ENCODE data around the gene CHST15.

CHST15 gene

DNA sequence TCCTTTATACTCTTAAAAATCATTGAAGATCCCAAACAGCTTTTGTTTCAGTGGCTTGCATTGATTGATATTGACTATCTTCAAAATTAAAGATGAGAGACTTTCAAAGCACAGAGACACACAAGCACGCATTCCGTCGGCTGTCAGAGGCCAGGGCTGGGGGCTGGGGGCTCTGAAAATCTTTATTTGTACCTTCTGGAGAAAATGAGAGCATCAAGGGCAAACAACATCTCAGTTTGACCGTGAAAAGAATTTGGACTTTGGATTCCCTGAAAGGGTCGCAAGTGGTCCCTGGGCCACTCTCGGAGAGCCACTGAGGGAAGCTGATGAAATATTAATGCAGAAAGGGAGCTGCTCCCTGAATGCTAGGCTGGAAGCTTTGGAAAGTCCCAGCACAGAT is 96.4 kb downstream of the CHST15 start:
- TF ChIP-seq, protein P1, sequence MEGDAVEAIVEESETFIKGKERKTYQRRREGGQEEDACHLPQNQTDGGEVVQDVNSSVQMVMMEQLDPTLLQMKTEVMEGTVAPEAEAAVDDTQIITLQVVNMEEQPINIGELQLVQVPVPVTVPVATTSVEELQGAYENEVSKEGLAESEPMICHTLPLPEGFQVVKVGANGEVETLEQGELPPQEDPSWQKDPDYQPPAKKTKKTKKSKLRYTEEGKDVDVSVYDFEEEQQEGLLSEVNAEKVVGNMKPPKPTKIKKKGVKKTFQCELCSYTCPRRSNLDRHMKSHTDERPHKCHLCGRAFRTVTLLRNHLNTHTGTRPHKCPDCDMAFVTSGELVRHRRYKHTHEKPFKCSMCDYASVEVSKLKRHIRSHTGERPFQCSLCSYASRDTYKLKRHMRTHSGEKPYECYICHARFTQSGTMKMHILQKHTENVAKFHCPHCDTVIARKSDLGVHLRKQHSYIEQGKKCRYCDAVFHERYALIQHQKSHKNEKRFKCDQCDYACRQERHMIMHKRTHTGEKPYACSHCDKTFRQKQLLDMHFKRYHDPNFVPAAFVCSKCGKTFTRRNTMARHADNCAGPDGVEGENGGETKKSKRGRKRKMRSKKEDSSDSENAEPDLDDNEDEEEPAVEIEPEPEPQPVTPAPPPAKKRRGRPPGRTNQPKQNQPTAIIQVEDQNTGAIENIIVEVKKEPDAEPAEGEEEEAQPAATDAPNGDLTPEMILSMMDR (IDR thresholded peaks at IDR 0.05; ENCODE audit: borderline replicate concordance, insufficient read depth, low read depth, low read length): no peak
- H3K4me3 ChIP-seq (ENCODE audit: low read depth, low read length): no peak overlapping the region

DNA sequence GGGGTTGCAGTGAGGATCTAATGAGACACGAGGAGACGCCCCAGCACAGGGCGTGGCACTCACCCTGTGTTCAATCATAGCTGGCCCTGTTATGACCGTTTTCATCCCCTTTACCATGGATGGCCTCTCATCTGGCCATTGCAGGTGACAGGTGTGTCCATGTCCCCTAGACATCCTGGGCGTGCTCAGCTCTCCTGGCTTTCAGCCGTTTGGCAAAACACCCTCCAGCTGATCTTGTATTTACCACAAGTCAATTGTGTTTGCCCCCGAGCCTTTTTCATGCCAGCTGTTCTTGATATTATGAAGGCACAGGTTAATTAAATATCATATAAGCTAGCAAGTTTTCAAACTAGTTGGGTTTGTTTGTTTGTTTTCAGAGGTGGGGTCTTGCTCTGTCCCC is 97.1 kb downstream of the CHST15 start:
- no peak overlapping the region for H3K4me3 ChIP-seq (ENCODE audit: low read depth, low read length)
- TF ChIP-seq, protein P1 (IDR thresholded peaks at IDR 0.05; ENCODE audit: borderline replicate concordance, insufficient read depth, low read depth, low read length): no peak

DNA sequence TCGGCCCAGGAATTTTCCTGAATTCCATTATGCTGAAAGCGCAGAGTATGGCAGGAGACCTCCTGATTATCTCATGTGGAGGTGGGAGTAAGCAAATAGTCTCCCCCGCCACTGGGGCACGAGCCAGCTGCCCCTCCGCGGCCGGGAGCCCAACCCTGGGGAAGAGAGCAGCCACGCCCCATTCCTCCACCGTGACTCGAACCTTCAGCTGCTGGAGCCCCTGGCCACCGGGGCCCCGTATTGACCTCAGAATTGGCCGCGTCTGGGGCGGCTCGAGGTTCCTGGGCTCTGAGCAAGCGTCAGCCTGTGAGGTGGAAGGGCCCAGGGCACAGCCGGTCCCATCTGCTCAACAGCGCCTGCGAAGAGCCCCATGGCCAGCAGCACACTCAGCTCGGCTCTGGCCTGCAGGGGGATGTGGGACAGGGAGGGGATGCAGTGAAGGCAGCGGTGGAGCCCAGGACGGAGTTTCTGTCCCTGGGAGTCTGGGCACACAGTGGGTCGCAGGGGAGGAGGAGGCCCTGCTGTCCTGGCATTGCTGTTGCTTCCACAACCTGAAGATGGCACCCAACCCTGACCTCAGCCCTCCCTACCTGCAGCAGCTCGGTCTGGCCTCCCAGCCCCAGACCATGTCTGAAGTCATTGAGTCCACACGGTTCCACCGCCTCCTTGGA is 97.8 kb downstream of the CHST15 start:
- TF ChIP-seq, protein P1 (IDR thresholded peaks at IDR 0.05; ENCODE audit: borderline replicate concordance, insufficient read depth, low read depth, low read length): peak; percentile 58; the same call in 1 of the 2 replicates
- no peak overlapping the region for H3K4me3 ChIP-seq (ENCODE audit: low read depth, low read length)

DNA sequence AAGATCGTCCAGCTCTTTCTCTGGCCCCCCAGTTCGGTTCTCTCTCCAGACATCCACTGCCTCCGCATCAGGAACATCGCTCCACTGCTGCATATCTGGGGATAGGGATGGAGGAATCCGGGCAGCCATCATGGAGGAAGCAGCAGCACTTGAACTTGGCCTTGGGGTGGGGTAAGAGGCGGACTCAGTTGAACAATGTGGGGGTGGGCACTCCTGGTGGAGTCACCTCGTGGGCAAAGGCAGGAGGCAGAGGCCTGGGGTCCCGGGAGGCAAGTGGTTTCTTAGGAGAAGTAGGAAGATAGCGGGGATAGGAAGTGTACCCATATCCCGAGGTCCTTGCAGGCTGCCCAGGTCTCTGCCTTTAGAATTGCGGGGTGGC is 98.3 kb downstream of the CHST15 start:
- H3K4me3 ChIP-seq (ENCODE audit: low read depth, low read length): no peak overlapping the region
- TF ChIP-seq, protein P1 (IDR thresholded peaks at IDR 0.05; ENCODE audit: borderline replicate concordance, insufficient read depth, low read depth, low read length): no peak

DNA sequence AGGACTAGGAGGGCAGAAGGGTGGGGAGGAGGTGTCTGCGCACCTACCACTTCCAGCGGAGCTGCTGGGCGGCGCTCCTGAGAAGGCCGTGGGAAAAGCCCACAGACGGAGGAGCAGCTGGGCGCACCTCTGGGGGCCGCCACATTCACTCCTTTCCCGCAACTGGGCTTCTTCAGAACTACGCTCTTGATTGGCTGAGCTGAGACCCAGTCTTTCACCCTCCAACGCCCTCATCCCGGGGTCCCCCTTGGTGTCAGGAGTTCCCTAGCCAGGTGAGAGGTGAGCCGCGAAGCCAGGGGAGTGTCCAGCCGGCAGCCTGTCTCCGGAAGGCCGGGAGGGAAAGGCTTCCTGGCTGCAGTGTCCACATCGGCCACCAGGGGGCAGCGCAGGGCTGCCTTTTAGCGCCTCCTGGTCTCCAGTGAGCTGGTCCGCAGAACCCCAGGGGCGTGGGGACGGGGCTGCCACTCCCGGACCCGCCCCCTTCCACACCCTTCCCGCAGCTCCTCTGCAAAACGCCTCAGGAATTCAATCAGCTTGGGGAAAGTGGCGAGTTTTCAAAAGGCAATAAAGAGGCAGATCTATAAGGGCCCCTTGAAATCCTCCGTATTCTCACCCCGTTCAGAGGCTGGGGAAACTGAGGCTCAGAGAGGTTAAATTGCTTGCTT is 98.8 kb downstream of the CHST15 start:
- no peak overlapping the region for H3K4me3 ChIP-seq (ENCODE audit: low read depth, low read length)
- TF ChIP-seq, protein P1 (IDR thresholded peaks at IDR 0.05; ENCODE audit: borderline replicate concordance, insufficient read depth, low read depth, low read length): peak; percentile 95

DNA sequence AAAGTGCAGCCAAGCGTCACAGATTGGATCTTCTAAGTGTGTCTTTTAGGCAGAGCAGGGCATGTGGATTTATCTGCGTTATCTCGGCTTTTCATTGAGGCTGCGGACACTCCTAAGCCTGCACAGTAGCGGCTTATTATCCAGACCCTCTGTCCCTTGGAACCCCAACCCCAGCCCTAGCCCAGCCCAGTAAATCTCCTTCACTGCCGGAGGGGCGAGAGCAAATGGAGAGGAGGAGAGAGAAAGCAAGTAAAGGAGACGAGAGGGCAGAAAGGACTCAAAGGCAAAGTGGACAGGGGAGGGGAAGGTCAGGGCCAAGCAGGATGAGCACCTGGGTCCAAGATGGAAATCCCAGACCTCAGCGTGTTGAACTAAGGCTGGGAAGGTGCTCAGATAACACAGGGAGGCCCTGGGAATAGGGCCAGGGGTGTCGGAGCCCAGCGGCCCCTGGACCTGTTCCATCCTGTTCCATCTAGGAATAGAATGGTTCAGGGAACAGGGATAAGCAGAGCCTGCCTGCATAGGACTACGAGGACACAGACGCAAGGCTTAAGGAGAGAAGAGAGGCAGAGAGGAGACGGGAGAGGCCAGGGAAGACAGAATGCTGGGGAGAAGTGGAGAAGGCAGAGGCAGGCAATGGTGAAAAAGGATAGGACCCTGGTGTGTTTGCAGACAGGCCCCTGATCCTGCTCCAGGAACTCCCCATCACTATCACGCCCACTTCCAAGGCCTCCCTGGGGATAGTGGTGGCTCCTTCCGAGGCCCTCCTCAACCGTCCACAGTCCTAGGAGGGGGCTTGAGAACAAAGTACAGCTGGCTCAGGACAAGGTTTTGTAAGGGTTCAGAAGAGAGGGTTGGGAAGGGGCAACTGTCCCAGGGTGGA is 99.6 kb downstream of the CHST15 start:
- TF ChIP-seq, protein P1 (IDR thresholded peaks at IDR 0.05; ENCODE audit: borderline replicate concordance, insufficient read depth, low read depth, low read length): no peak
- no peak overlapping the region for H3K4me3 ChIP-seq (ENCODE audit: low read depth, low read length)

All from GM12875 (cell line).